Natural killer cell treated with Interleukin-12 subunit alpha and Interleukin-12 subunit beta and Interleukin-15 and Interleukin-18, amount 100 ng/mL, for 72 hours (primary cell): Measurements from ENCODE around the gene ADGRV1. TPM values are rescaled to one million over a fixed set of nuclear protein-coding genes. Genes with fewer than 3 reads are reported as not detected.
"Not testable (repeated sequence)": the region's sequence is repeated elsewhere in the genome, so short reads cannot be mapped to it uniquely, and the experiment has no call there.

ENCODE experiments used
- ATAC-seq, 2 donors: fragments of 150-1000 bp; cut with Tn5 transposase in 1 of 2; sonication (Bioruptor Pico), chemical (Tn5 transposase) in 1 of 2; 2 replicates each; pipeline ENCODE4 v1.10.0; 2021
- DNase-seq: peaks from one replicate; pipeline ENCODE4 v3.0.0; 2022; ENCODE audit warnings: low spot score
- H3K27ac Mint-ChIP-seq, 2 donors: 1 replicate in 1 of 2; 2 replicates in 1 of 2; pipeline ENCODE4 v1.8.0; 2022; ENCODE audit warnings: mixed read lengths in 2 of 2, mild to moderate bottlenecking in 1 of 2, moderate library complexity in 1 of 2
- H3K27me3 Mint-ChIP-seq, 2 donors: 1 replicate in 1 of 2; 2 replicates in 1 of 2; pipeline ENCODE4 v1.8.0; 2022; ENCODE audit warnings: mixed read lengths in 2 of 2
- H3K36me3 Mint-ChIP-seq: one replicate; pipeline ENCODE4 v1.8.0; 2022; ENCODE audit warnings: mixed read lengths
- H3K4me1 Mint-ChIP-seq, 2 donors: 1 replicate in 1 of 2; 2 replicates in 1 of 2; pipeline ENCODE4 v1.8.0; 2022; ENCODE audit warnings: low read depth in 2 of 2, mixed read lengths in 2 of 2, mild to moderate bottlenecking in 1 of 2
- H3K4me3 Mint-ChIP-seq: one replicate; pipeline ENCODE4 v1.8.0; 2022; ENCODE audit warnings: mixed read lengths
- H3K9me3 Mint-ChIP-seq: 2 replicates; pipeline ENCODE4 v1.8.0; 2022; ENCODE audit warnings: mixed read lengths
- total RNA-seq, 2 donors: library from RNA; stranded (reverse); gene quantifications; one replicate each; pipeline ENCODE4 v1.2.3, GENCODE V29; 2022

The ADGRV1 gene
- total RNA-seq, 2 donors from 2014 or later = 0.33 TPM; not detected in 1

DNA sequence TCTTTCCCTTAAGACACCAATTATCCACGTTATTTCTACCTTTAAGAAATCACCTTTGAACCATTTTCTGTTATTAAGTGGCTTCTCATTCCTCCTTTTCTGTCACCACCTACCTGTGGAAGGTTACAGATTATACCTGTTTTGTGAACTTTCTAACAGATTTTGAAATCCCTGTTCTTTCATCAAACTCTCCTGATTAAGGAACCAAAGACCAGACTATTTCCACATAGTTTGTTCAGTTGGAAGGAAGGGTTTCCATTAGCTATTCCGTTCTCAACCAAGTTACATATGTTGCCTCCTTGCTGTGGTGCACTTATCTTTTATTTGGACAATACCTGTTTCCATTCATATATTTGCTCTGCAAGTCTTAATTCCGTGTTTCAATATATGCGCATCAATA lies 343.6 kb downstream of the ADGRV1 start:
- ATAC-seq = no peak

DNA sequence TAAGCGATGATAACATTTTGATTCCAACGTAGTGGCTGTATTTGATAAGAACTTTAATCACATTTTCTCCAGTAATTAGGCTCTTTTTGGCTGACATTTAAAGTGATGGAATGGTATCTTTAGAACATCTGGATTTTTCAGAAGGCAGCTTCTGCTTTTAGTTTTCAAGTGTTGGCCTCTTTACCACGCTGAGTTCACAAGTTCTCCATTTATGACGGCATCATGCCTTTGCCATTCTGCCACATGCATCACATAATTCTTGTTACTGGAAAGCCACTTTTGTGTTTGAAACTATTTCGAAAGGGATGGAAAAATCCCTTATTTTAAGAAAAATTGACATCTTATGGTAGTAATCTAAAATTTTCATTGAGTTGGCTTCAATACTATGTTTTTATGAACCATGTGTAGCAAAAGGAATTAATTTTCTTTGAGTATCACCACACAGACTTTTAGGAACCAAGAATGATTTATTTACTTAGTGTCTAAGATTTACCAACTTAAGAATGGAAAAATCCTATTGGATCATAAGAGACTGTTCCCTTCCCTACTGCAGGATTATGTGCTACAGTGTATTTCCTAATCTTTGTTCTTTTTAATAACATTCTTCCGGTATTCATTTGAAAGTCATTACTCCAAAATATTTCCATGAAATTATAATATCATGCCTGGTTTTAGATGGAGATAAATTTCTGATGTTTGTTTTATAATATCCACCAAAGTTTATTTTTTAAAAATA lies 344.2 kb downstream of the ADGRV1 start:
- H3K4me3 Mint-ChIP-seq = no peak overlapping the region
- H3K4me1 Mint-ChIP-seq = no peaks in the 10 kb centered on the region
- DNase-seq = no peak
- no peak overlapping the region for H3K27ac Mint-ChIP-seq
- no peaks in the 10 kb centered on the region for H3K36me3 Mint-ChIP-seq
- no peaks in the 10 kb centered on the region for H3K9me3 Mint-ChIP-seq
- peaks cover 11 to 42% of the 10 kb centered on the region in 2 donors for H3K27me3 Mint-ChIP-seq
- ATAC-seq = no peak

More for the DNA sequence above, 343.6 kb downstream of the ADGRV1 start:
- Mint-ChIP-seq H3K36me3 (no peaks in the 10 kb centered on the region), H3K27ac (no peak overlapping the region), H3K4me1 (no peaks in the 10 kb centered on the region), H3K9me3 (no peaks in the 10 kb centered on the region), H3K27me3 (peaks cover 8 to 36% of the 10 kb centered on the region in 2 donors), H3K4me3 (no peak overlapping the region)
- DNase-seq = no peak

DNA sequence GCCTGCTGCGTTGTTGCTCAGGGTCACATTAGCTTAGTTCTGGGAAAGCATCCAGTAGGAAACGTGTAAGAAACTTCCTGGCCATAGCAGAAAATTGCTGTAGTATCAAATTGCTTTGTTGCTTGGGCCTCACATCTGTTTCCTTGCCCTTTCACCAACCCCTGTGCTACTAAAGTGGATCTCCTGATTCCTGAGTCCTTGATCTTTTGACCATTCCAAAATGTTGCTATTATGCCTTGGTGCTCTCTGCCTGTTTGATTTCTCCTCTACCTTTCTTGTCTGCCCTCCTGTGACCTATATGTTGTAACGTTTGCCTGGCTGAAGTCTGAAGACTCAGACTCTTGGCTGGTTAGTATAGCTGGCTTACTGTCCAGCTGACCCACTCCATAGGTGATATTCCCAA lies 350.5 kb downstream of the ADGRV1 start:
- DNase-seq = no peak
- Mint-ChIP-seq H3K4me3 (no peak overlapping the region), H3K4me1 (no peaks in the 10 kb centered on the region), H3K27ac (no peak overlapping the region), H3K9me3 (no peaks in the 10 kb centered on the region), H3K36me3 (no peaks in the 10 kb centered on the region), H3K27me3 (peaks cover 16 to 41% of the 10 kb centered on the region in 2 donors)
- ATAC-seq = no peak

DNA sequence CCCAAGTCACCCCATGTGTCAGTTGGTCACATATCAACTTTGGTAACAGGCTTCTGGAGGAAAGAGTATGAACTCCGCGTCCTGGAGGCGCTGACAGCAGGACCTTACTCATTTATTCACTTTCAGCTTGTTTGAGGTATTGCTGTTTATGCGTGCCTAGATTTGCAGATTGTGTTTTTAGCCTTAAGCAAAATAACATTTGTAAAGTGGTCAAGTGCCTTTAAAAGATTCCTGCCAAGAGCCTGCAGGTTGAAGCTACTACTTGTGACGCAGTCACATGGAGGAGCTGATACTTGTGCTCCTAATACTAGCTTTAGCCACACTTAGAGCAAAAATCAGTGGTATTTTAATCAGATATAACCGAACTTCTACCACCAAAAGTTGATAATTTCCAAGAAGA lies 351.3 kb downstream of the ADGRV1 start:
- Mint-ChIP-seq H3K36me3 (no peaks in the 10 kb centered on the region), H3K9me3 (no peaks in the 10 kb centered on the region), H3K27me3 (peaks cover 13 to 33% of the 10 kb centered on the region in 2 donors), H3K27ac (no peak overlapping the region), H3K4me1 (no peaks in the 10 kb centered on the region), H3K4me3 (no peak overlapping the region)
- no peak for DNase-seq
- no peak for ATAC-seq

GRCh38 chr5:90911169-90911568 lies 352.6 kb downstream of the ADGRV1 start:
- H3K36me3 Mint-ChIP-seq = no peaks in the 10 kb centered on the region
- ATAC-seq = no peak
- H3K27me3 Mint-ChIP-seq = peaks cover 18 to 34% of the 10 kb centered on the region in 2 donors
- no peak overlapping the region for H3K4me3 Mint-ChIP-seq
- DNase-seq = no peak
- H3K27ac Mint-ChIP-seq = no peak overlapping the region
- no peaks in the 10 kb centered on the region for H3K4me1 Mint-ChIP-seq
- no peaks in the 10 kb centered on the region for H3K9me3 Mint-ChIP-seq

DNA sequence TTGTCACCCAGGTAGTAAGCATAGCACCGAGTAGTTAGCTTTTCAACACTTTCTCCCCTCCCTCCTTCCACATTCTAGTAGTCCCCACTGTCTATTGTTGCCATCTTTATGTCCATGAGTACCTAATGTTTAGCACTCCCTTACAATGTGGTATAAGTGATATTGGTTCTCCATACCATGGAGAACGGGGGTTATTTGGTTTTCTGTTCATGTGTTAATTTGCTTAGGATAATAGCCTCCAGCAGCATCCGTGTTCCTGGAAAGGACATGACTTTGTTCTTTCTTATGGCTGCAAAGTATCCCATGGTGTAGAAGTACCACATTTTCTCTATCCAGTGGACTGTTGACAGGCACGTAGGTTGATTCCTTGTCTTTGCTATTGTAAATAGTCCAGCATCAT lies 353.9 kb downstream of the ADGRV1 start:
- H3K27ac Mint-ChIP-seq = no peak overlapping the region
- H3K27me3 Mint-ChIP-seq = peaks cover 14 to 24% of the 10 kb centered on the region in 2 donors
- DNase-seq (no peak), ATAC-seq (no peak)
- H3K4me3 Mint-ChIP-seq = no peak overlapping the region
- H3K36me3 Mint-ChIP-seq = no peaks in the 10 kb centered on the region
- no peaks in the 10 kb centered on the region for H3K9me3 Mint-ChIP-seq
- H3K4me1 Mint-ChIP-seq = no peaks in the 10 kb centered on the region

GRCh38 chr5:90915393-90915792 lies 356.8 kb downstream of the ADGRV1 start:
- no peak for DNase-seq
- no peak for ATAC-seq
- peaks cover 9 to 15% of the 10 kb centered on the region in 2 donors for H3K27me3 Mint-ChIP-seq
- H3K27ac Mint-ChIP-seq = no peak overlapping the region
- H3K4me1 Mint-ChIP-seq = no peaks in the 10 kb centered on the region
- no peak overlapping the region for H3K4me3 Mint-ChIP-seq
- no peaks in the 10 kb centered on the region for H3K9me3 Mint-ChIP-seq
- no peaks in the 10 kb centered on the region for H3K36me3 Mint-ChIP-seq

- DNase-seq (no peak), ATAC-seq (no peak)
- H3K27ac Mint-ChIP-seq = no peak overlapping the region
- no peak overlapping the region for H3K4me3 Mint-ChIP-seq
- H3K36me3 Mint-ChIP-seq = no peaks in the 10 kb centered on the region
- peaks cover 5 to 15% of the 10 kb centered on the region in 2 donors for H3K27me3 Mint-ChIP-seq
- H3K9me3 Mint-ChIP-seq = no peaks in the 10 kb centered on the region
- H3K4me1 Mint-ChIP-seq = no peaks in the 10 kb centered on the region
These were observed 358.6 kb downstream of the ADGRV1 start for GRCh38 chr5:90916947-90917800.

GRCh38 chr5:90917928-90918668 lies 359.5 kb downstream of the ADGRV1 start:
- no peak overlapping the region for H3K4me3 Mint-ChIP-seq
- no peaks in the 10 kb centered on the region for H3K4me1 Mint-ChIP-seq
- H3K36me3 Mint-ChIP-seq = no peaks in the 10 kb centered on the region
- H3K9me3 Mint-ChIP-seq = no peaks in the 10 kb centered on the region
- H3K27me3 Mint-ChIP-seq = peaks cover 5 to 15% of the 10 kb centered on the region in 2 donors
- DNase-seq (no peak), ATAC-seq (no peak)
- no peak overlapping the region for H3K27ac Mint-ChIP-seq

DNA sequence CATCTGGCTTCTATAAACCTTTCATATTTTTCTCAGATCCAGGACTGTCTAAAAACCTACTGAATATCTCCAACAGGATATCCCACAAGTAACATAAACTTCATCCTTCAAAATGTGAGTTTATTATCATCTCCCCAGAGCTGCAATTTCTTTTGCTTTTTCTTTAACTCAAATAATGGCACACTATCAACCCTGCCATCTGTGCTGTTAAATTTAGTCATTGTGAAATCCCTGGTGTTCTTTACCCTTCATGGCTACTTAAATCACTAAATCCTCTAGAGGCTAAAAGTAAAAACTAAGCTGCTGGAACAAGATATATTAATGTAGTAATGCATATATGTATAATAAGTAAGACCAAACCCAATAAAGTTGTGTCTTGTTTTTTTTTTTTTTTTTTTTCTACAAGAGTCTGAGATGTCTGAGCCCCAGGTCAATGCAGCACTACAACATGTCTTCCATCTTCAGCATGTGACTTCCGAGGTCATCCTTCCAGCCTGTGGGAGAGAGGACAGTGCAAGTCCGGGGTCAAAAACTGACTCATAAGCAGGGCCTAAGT lies 362.9 kb downstream of the ADGRV1 start:
- H3K4me1 Mint-ChIP-seq = no peaks in the 10 kb centered on the region
- no peaks in the 10 kb centered on the region for H3K9me3 Mint-ChIP-seq
- no peak overlapping the region for H3K4me3 Mint-ChIP-seq
- no peak overlapping the region for H3K27ac Mint-ChIP-seq
- H3K27me3 Mint-ChIP-seq = peaks cover 0 to 7% of the 10 kb centered on the region in 2 donors
- DNase-seq (no peak), ATAC-seq (no peak)
- no peaks in the 10 kb centered on the region for H3K36me3 Mint-ChIP-seq

DNA sequence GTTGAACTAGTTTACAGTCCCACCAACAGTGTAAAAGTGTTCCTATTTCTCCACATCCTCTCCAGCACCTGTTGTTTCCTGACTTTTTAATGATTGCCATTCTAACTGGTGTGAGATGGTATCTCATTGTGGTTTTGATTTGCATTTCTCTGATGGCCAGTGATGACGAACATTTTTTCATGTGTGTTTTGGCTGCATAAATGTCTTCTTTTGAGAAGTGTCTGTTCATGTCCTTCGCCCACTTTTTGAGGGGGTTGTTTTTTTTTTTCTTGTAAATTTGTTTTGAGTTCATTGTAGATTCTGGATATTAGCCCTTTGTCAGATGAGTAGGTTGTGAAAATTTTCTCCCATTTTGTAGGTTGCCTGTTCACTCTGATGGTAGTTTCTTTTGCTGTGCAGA lies 365.6 kb downstream of the ADGRV1 start:
- H3K4me3 Mint-ChIP-seq, H3K27ac Mint-ChIP-seq, ATAC-seq, H3K36me3 Mint-ChIP-seq, DNase-seq, H3K4me1 Mint-ChIP-seq, H3K27me3 Mint-ChIP-seq, H3K9me3 Mint-ChIP-seq: not testable (repeated sequence)

- not testable (repeated sequence) for H3K9me3 Mint-ChIP-seq, H3K4me3 Mint-ChIP-seq, H3K27me3 Mint-ChIP-seq, H3K27ac Mint-ChIP-seq, H3K4me1 Mint-ChIP-seq, H3K36me3 Mint-ChIP-seq, DNase-seq, ATAC-seq
These were observed 370.6 kb downstream of the ADGRV1 start for GRCh38 chr5:90929013-90929839.

GRCh38 chr5:90930062-90930461 lies 371.5 kb downstream of the ADGRV1 start:
- Mint-ChIP-seq H3K4me1 (peaks cover 0 to 4% of the 10 kb centered on the region in 2 donors), H3K4me3 (no peak overlapping the region), H3K9me3 (no peaks in the 10 kb centered on the region), H3K36me3 (no peaks in the 10 kb centered on the region), H3K27ac (no peak overlapping the region), H3K27me3 (peaks cover 7 to 10% of the 10 kb centered on the region in 2 donors)
- DNase-seq = no peak
- no peak for ATAC-seq
